SK-N-SH (cell line): ENCODE data around the gene CEP44. TPM values are rescaled to one million over a fixed set of nuclear protein-coding genes. Genes with fewer than 3 reads are reported as not detected.

ENCODE experiments used
- CTCF ChIA-PET: fragments of 300-600, 350-600 bp; formaldehyde crosslinking; extraction: SDS; loops from one replicate; lab custom pipeline; 2021; lab: Yijun Ruan, JAX
- POLR2A ChIA-PET: fragments of 350-600 bp; sonication (Branson Sonifier 250); formaldehyde crosslinking; extraction: SDS; loops from one replicate; lab custom pipeline; 2020; ENCODE audit warnings: antibody characterized with exemption, inconsistent platforms; lab: Yijun Ruan, JAX
- DNase-seq: peaks from one replicate; pipeline ENCODE4 v3.0.0; 2012
- H2AFZ ChIP-seq: fragments of 200-600 bp; sonication (generic); 2 replicates; pipeline ENCODE4 v1.8.1; 2016; ENCODE audit warnings: antibody characterized with exemption, mild to moderate bottlenecking, low read depth
- H3F3A ChIP-seq: fragments of 200-600 bp; sonication (generic); replicated peaks from 2 replicates; pipeline ENCODE3; 2016; ENCODE audit warnings: antibody characterized with exemption, mild to moderate bottlenecking; ENCODE audit not compliant: insufficient read depth
- H3K27ac ChIP-seq, 2 experiments: fragments of 200-500 bp in 1 of 2; fragments of 200-600 bp in 1 of 2; sonication (Bioruptor generic) in 1 of 2; sonication (generic), shearing (Covaris generic) in 1 of 2; 2 replicates each; pipeline versions ENCODE4 v1.5.1 to v1.6.1; 2014 to 2016; ENCODE audit warnings: low read depth in 2 of 2, inconsistent platforms in 1 of 2, low read length in 1 of 2, mild to moderate bottlenecking in 1 of 2, mixed read lengths in 1 of 2
- H3K27me3 ChIP-seq: fragments of 200-600 bp; sonication (generic), shearing (Covaris generic); 2 replicates; pipeline ENCODE4 v1.6.1; 2016; ENCODE audit warnings: mixed run types; ENCODE audit not compliant: insufficient read depth
- H3K36me3 ChIP-seq, 2 experiments: fragments of 200-500 bp in 1 of 2; fragments of 200-600 bp in 1 of 2; sonication (Bioruptor generic) in 1 of 2; sonication (generic) in 1 of 2; replicated peaks in 1 of 2; 2 replicates each; pipeline versions ENCODE3 to v1.5.1; 2014 to 2016; ENCODE audit warnings: low read length in 1 of 2, mild to moderate bottlenecking in 1 of 2; ENCODE audit not compliant: insufficient read depth in 2 of 2, control insufficient read depth in 1 of 2
- H3K4me1 ChIP-seq, 2 experiments: fragments of 200-500 bp in 1 of 2; fragments of 200-600 bp in 1 of 2; sonication (Bioruptor generic) in 1 of 2; sonication (generic), shearing (Covaris generic) in 1 of 2; 2 replicates each; pipeline versions ENCODE4 v1.5.1 to v1.6.1; 2014 to 2016; ENCODE audit warnings: low read depth in 1 of 2, low read length in 1 of 2, mixed run types in 1 of 2; ENCODE audit not compliant: insufficient read depth in 2 of 2, control insufficient read depth in 1 of 2
- H3K4me2 ChIP-seq: fragments of 200-600 bp; sonication (generic), shearing (Covaris generic); 2 replicates; pipeline ENCODE4 v1.6.1; 2017; ENCODE audit warnings: mixed run types
- H3K4me3 ChIP-seq, 2 experiments: fragments of 200-500 bp in 1 of 2; fragments of 200-600 bp in 1 of 2; sonication (Bioruptor generic) in 1 of 2; sonication (generic), shearing (Covaris generic) in 1 of 2; 2 replicates each; pipeline versions ENCODE4 v1.5.1 to v1.8.1; 2014 to 2016; ENCODE audit warnings: low read depth in 2 of 2, inconsistent platforms in 1 of 2, low read length in 1 of 2, mild to moderate bottlenecking in 1 of 2, mixed read lengths in 1 of 2, moderate library complexity in 1 of 2
- H3K79me2 ChIP-seq: fragments of 200-600 bp; sonication (generic); 2 replicates; pipeline ENCODE4 v1.8.1; 2017; ENCODE audit warnings: mild to moderate bottlenecking; ENCODE audit not compliant: insufficient read depth
- H3K9ac ChIP-seq: fragments of 200-600 bp; sonication (generic); 2 replicates; pipeline ENCODE4 v1.6.1; 2017; ENCODE audit warnings: mixed run types
- H3K9me2 ChIP-seq: fragments of 200-600 bp; sonication (generic); 2 replicates; pipeline ENCODE4 v1.6.1; 2017; ENCODE audit warnings: mixed run types
- H3K9me3 ChIP-seq: fragments of 200-600 bp; sonication (generic); 2 replicates; pipeline ENCODE4 v1.6.1; 2017; ENCODE audit warnings: mixed run types, mild to moderate bottlenecking, moderate library complexity
- H4K20me1 ChIP-seq: fragments of 200-600 bp; sonication (generic); 2 replicates; pipeline ENCODE4 v1.6.1; 2017; ENCODE audit warnings: mild to moderate bottlenecking, mixed run types; ENCODE audit not compliant: insufficient read depth
- CHD2 ChIP-seq: fragments of 150-350 bp; IDR thresholded peaks from 2 replicates; pipeline ENCODE4 v1.6.1; 2018; ENCODE audit warnings: low read length; ENCODE audit not compliant: partially characterized antibody
- EP300 ChIP-seq, 2 experiments: IDR thresholded peaks; 2 replicates each; pipeline versions ENCODE4 v1.4.0 to v1.6.1; 2012; ENCODE audit warnings: borderline replicate concordance in 1 of 2, low read depth in 1 of 2, low read length in 1 of 2
- EZH2phosphoT487 ChIP-seq: fragments of 200-600 bp; sonication (generic); IDR thresholded peaks from 2 replicates; pipeline ENCODE4 v1.6.1; 2017; ENCODE audit warnings: low read depth, mixed run types, mild to moderate bottlenecking, antibody characterized with exemption, moderate library complexity, borderline replicate concordance
- FOXJ3 ChIP-seq: sonication (generic); formaldehyde crosslinking; IDR thresholded peaks from 2 replicates; pipeline ENCODE4 v1.5.1; 2020; ENCODE audit warnings: mild to moderate bottlenecking, missing genetic modification reagents
- FOXM1 ChIP-seq: IDR thresholded peaks from 2 replicates; pipeline ENCODE4 v1.4.0; 2012; ENCODE audit warnings: low read depth, mild to moderate bottlenecking
- GABPA ChIP-seq: IDR thresholded peaks from 2 replicates; pipeline ENCODE4 v1.4.0; 2012; ENCODE audit warnings: low read depth, mild to moderate bottlenecking
- MXI1 ChIP-seq: IDR thresholded peaks from 2 replicates; pipeline ENCODE4 v1.6.1; 2012; ENCODE audit warnings: mild to moderate bottlenecking, low read depth, low read length, improper control_type of control experiment
- RAD21 ChIP-seq: IDR thresholded peaks from 2 replicates; pipeline ENCODE4 v1.6.1; 2012; ENCODE audit warnings: mild to moderate bottlenecking, low read length
- RCOR1 ChIP-seq: fragments of 150-350 bp; IDR thresholded peaks from 2 replicates; pipeline ENCODE4 v1.6.1; 2017; ENCODE audit warnings: antibody characterized with exemption, low read length
- RXRA ChIP-seq: IDR thresholded peaks from 2 replicates; pipeline ENCODE4 v1.4.0; 2012; ENCODE audit warnings: low read depth, mild to moderate bottlenecking, borderline replicate concordance
- SIN3A ChIP-seq: IDR thresholded peaks from 2 replicates; pipeline ENCODE4 v1.6.1; 2012; ENCODE audit warnings: low read depth, mild to moderate bottlenecking, low read length, moderate library complexity, borderline replicate concordance
- SMC3 ChIP-seq: IDR thresholded peaks from 2 replicates; pipeline ENCODE4 v1.6.1; 2012; ENCODE audit warnings: low read depth, low read length, improper control_type of control experiment
- TAF1 ChIP-seq: IDR thresholded peaks from 2 replicates; pipeline ENCODE4 v1.6.1; 2012; ENCODE audit warnings: low read depth, mild to moderate bottlenecking, low read length, moderate library complexity, borderline replicate concordance
- WGBS: methylation state at CpG from one replicate; pipeline ENCODE4 v1.1.6; 2017; ENCODE audit warnings: low lambda C conversion rate; 5-methylcytosine and 5-hydroxymethylcytosine counted together
- polyA plus RNA-seq, 3 experiments: library from polyadenylated mRNA; depleted of rRNA; stranded (reverse); fragments of >200 nt; gene quantifications; 2 replicates each; pipeline ENCODE4 v1.2.3, GENCODE V29; 2012
- TF ChIP-seq, protein P1 (sequence below): IDR thresholded peaks from 2 replicates; pipeline ENCODE4; 2012
- TF ChIP-seq, protein P2 (sequence below): fragments of 200-600 bp; sonication (generic); IDR thresholded peaks from 2 replicates; pipeline ENCODE4 v1.6.1; 2017; ENCODE audit warnings: antibody characterized with exemption, mild to moderate bottlenecking, moderate library complexity
- TF ChIP-seq, protein P3 (sequence below): IDR thresholded peaks from 2 replicates; pipeline ENCODE4 v1.6.1; 2012; ENCODE audit warnings: mild to moderate bottlenecking, low read depth, low read length, moderate library complexity
- TF ChIP-seq, protein P4 (sequence below): IDR thresholded peaks from 2 replicates; pipeline ENCODE4 v1.4.0; 2012; ENCODE audit warnings: low read depth
- TF ChIP-seq, protein P5 (sequence below): IDR thresholded peaks from 2 replicates; pipeline ENCODE4 v1.4.0; 2012; ENCODE audit warnings: low read depth, borderline replicate concordance

CEP44 gene
- polyA plus RNA-seq, 1 of the 3 experiments (the other 2 are of a cell fraction): 3.8 TPM

DNA sequence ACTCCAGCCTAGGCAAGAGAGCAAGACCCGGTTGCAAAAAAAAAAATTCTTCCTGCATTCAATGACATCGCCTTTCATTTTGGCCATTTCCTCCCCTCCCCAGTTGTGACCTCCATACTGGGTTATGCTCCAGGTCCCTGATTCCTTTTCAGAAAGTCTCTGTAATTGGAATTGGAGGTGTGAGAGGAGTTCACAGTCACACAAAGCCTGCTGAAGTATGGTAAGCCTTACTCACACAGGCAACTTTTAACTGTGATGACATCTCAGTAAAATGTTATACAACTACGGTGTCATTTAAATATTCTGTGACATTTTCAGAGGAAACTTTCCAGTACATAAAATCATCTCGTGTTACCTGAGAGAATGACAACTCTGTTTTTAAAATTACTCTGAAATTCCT is 73.6 kb downstream of the CEP44 start:
- H3K9ac ChIP-seq: no peak overlapping the region
- no peaks in the 10 kb centered on the region; a peak in 1 of 4 replicates for H3K4me1 ChIP-seq
- CTCF ChIA-PET: no interaction called here
- POLR2A ChIA-PET: no interaction called here
- no peak for DNase-seq
- no peak for TF ChIP-seq FOXM1
- TF ChIP-seq, protein P1, sequence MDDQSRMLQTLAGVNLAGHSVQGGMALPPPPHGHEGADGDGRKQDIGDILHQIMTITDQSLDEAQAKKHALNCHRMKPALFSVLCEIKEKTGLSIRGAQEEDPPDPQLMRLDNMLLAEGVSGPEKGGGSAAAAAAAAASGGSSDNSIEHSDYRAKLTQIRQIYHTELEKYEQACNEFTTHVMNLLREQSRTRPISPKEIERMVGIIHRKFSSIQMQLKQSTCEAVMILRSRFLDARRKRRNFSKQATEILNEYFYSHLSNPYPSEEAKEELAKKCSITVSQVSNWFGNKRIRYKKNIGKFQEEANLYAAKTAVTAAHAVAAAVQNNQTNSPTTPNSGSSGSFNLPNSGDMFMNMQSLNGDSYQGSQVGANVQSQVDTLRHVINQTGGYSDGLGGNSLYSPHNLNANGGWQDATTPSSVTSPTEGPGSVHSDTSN: no peak
- TF ChIP-seq, protein P2, sequence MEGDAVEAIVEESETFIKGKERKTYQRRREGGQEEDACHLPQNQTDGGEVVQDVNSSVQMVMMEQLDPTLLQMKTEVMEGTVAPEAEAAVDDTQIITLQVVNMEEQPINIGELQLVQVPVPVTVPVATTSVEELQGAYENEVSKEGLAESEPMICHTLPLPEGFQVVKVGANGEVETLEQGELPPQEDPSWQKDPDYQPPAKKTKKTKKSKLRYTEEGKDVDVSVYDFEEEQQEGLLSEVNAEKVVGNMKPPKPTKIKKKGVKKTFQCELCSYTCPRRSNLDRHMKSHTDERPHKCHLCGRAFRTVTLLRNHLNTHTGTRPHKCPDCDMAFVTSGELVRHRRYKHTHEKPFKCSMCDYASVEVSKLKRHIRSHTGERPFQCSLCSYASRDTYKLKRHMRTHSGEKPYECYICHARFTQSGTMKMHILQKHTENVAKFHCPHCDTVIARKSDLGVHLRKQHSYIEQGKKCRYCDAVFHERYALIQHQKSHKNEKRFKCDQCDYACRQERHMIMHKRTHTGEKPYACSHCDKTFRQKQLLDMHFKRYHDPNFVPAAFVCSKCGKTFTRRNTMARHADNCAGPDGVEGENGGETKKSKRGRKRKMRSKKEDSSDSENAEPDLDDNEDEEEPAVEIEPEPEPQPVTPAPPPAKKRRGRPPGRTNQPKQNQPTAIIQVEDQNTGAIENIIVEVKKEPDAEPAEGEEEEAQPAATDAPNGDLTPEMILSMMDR: no peak
- TF ChIP-seq SMC3: no peak
- TF ChIP-seq RAD21: no peak
- no peak for TF ChIP-seq EZH2phosphoT487
- TF ChIP-seq CHD2: no peak
- TF ChIP-seq TAF1: no peak
- TF ChIP-seq RXRA: no peak
- TF ChIP-seq GABPA: no peak
- TF ChIP-seq SIN3A: no peak
- TF ChIP-seq EP300 (IDR thresholded peaks at IDR 0.05; ENCODE audit: borderline replicate concordance in 1 of 2, low read depth in 1 of 2, low read length in 1 of 2): no peak
- TF ChIP-seq, protein P3, sequence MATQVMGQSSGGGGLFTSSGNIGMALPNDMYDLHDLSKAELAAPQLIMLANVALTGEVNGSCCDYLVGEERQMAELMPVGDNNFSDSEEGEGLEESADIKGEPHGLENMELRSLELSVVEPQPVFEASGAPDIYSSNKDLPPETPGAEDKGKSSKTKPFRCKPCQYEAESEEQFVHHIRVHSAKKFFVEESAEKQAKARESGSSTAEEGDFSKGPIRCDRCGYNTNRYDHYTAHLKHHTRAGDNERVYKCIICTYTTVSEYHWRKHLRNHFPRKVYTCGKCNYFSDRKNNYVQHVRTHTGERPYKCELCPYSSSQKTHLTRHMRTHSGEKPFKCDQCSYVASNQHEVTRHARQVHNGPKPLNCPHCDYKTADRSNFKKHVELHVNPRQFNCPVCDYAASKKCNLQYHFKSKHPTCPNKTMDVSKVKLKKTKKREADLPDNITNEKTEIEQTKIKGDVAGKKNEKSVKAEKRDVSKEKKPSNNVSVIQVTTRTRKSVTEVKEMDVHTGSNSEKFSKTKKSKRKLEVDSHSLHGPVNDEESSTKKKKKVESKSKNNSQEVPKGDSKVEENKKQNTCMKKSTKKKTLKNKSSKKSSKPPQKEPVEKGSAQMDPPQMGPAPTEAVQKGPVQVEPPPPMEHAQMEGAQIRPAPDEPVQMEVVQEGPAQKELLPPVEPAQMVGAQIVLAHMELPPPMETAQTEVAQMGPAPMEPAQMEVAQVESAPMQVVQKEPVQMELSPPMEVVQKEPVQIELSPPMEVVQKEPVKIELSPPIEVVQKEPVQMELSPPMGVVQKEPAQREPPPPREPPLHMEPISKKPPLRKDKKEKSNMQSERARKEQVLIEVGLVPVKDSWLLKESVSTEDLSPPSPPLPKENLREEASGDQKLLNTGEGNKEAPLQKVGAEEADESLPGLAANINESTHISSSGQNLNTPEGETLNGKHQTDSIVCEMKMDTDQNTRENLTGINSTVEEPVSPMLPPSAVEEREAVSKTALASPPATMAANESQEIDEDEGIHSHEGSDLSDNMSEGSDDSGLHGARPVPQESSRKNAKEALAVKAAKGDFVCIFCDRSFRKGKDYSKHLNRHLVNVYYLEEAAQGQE: no peak
- no peak for TF ChIP-seq RCOR1
- TF ChIP-seq, protein P4, sequence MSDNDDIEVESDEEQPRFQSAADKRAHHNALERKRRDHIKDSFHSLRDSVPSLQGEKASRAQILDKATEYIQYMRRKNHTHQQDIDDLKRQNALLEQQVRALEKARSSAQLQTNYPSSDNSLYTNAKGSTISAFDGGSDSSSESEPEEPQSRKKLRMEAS: no peak
- no peak for TF ChIP-seq FOXJ3 (CRISPR knock-in tag)
- no peak for TF ChIP-seq MXI1
- TF ChIP-seq, protein P5, sequence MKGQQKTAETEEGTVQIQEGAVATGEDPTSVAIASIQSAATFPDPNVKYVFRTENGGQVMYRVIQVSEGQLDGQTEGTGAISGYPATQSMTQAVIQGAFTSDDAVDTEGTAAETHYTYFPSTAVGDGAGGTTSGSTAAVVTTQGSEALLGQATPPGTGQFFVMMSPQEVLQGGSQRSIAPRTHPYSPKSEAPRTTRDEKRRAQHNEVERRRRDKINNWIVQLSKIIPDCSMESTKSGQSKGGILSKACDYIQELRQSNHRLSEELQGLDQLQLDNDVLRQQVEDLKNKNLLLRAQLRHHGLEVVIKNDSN: no peak
- no peaks in the 10 kb centered on the region for H3K36me3 ChIP-seq
- H3K4me3 ChIP-seq: no peak overlapping the region
- no peaks in the 10 kb centered on the region for H4K20me1 ChIP-seq
- no peak overlapping the region for H3K4me2 ChIP-seq
- H3K9me2 ChIP-seq: no peaks in the 10 kb centered on the region
- H3K27ac ChIP-seq: no peak overlapping the region
- H3F3A ChIP-seq: no peaks in the 10 kb centered on the region
- 85% methylated on average over 4 of the region's 4 CpGs for WGBS
- no peak overlapping the region for H2AFZ ChIP-seq
- no peaks in the 10 kb centered on the region for H3K27me3 ChIP-seq
- no peaks in the 10 kb centered on the region for H3K79me2 ChIP-seq
- H3K9me3 ChIP-seq: no peaks in the 10 kb centered on the region
